OCI-LY3 (cell line): ENCODE results near the gene DLX2.

Experiments
- EZH2phosphoT487 ChIP-seq: fragments of 200-600 bp; shearing (Covaris generic); IDR thresholded peaks from 2 replicates; pipeline ENCODE4 v1.6.1; 2018; ENCODE audit warnings: antibody characterized with exemption, mixed run types, low read depth
- TF ChIP-seq, protein P1 (sequence below): fragments of 200-600, 300-600 bp; sonication (generic); IDR thresholded peaks from 2 replicates; pipeline ENCODE4 v1.5.1; 2014; ENCODE audit warnings: antibody characterized with exemption, low read length, low read depth

DNA sequence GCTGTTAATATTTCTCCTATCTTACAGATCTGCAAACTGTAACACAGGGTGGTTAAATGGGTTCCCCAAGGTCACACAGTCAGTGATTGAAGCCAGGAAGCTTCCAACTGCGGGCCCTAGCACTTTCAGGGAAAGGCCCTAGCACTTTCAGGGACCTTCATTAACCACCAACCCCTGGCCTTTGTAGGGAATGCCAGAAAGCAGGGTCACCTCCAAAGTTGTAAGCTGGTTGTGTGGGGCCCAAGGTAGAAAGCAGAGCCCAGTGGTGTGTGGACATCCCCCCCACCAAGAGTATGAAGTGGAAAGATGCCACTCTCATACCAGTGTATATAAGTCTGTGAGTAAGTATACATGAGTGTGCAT lies 4.4 kb downstream of the DLX2 start:
- TF ChIP-seq, protein P1, sequence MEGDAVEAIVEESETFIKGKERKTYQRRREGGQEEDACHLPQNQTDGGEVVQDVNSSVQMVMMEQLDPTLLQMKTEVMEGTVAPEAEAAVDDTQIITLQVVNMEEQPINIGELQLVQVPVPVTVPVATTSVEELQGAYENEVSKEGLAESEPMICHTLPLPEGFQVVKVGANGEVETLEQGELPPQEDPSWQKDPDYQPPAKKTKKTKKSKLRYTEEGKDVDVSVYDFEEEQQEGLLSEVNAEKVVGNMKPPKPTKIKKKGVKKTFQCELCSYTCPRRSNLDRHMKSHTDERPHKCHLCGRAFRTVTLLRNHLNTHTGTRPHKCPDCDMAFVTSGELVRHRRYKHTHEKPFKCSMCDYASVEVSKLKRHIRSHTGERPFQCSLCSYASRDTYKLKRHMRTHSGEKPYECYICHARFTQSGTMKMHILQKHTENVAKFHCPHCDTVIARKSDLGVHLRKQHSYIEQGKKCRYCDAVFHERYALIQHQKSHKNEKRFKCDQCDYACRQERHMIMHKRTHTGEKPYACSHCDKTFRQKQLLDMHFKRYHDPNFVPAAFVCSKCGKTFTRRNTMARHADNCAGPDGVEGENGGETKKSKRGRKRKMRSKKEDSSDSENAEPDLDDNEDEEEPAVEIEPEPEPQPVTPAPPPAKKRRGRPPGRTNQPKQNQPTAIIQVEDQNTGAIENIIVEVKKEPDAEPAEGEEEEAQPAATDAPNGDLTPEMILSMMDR, result no peak
- TF ChIP-seq EZH2phosphoT487, result no peak
